Activated T-helper 1 cell treated with Interleukin-2 at 50 U/mL for 16 hours (primary cell): ENCODE data around the gene VPS9D1.

Experiments used
- DNase-seq: peaks from one replicate; pipeline ENCODE4 v3.0.0-alpha.2; 2020; ENCODE audit warnings: low read depth

The VPS9D1 gene

DNA sequence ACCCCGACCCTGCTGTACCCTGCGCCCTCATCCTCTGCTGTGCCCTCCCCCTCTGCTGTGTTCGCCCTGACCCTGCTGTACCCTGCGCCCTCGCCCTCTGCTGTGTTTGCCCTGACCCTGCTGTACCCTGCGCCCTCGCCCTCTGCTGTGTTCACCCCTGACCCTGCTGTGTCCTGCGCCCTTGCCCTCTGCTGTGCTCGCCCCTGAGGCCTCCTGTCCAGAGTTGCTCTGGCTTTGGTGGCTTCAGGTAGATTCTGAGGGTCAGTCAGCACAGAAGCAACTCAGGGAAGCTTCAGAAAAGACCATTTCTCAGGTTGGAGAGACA is 12.2 kb upstream of the VPS9D1 start:
- no peak for DNase-seq

DNA sequence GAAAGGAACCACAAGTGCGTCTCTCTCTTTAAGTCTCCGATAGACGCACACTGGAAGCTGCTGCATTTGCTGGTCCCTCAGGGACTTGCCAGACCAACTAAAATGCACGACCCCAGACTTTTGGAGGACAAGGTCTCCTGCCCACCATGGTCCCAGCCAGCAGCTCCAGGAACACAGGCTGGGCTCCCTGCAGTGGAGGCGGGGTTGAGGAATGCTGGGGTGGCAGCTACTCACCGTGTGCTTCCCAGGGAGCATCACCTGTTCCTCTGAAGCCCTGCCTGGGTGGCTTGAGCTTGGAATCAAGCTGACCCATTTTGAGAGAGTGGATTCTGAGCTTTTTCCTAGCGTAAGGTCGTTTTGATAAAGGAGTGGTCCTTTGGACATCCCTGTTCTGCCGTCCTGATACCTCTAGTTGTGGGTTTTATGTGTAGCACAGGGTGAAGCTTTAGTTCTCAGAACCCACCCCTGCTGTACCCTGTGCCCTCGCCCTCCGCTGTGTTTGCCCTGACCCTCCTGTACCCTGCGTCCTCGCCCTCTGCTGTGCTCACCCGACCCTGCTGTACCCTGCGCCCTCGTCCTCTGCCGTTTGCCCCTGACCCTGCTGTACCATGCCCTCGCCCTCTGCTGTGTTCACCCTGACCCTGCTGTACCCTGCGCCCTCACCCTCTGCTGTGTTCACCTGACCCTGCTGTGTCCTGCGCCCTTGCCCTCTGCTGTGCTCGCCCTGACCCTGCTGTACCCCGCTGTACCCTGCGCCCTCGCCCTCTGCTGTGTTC is 11.6 kb upstream of the VPS9D1 start:
- DNase-seq: no peak

DNA sequence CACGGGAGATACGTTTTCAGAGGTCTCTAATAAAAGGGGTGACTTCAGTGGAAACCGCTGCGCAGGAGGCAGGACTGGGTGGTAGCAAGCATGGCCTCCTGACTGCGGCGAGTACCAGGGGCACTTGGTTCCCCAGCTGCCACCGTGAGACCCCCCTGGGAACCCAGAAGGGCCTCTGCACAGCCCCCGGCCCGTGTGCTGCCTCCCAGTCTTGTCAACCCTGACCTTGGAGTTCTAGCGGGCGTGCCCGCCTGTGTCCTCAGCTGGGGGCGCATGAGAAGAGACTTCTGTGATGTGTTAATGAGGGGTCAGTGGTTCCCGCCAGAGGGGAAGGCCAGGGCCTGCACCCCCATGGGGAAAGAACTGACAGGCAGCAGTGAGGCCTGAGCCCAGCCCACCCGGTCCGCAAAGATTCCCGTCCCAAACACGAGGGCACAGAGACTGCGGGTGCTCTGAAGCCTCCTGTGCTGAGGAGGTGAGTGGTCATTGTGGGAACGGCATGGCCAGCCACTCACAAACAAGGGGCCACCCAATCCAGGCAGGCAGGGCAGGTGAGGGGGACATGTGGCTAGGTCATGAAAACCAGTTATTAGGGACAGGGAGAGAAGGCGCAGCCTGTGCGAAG is 10.0 kb upstream of the VPS9D1 start:
- DNase-seq: no peak

DNA sequence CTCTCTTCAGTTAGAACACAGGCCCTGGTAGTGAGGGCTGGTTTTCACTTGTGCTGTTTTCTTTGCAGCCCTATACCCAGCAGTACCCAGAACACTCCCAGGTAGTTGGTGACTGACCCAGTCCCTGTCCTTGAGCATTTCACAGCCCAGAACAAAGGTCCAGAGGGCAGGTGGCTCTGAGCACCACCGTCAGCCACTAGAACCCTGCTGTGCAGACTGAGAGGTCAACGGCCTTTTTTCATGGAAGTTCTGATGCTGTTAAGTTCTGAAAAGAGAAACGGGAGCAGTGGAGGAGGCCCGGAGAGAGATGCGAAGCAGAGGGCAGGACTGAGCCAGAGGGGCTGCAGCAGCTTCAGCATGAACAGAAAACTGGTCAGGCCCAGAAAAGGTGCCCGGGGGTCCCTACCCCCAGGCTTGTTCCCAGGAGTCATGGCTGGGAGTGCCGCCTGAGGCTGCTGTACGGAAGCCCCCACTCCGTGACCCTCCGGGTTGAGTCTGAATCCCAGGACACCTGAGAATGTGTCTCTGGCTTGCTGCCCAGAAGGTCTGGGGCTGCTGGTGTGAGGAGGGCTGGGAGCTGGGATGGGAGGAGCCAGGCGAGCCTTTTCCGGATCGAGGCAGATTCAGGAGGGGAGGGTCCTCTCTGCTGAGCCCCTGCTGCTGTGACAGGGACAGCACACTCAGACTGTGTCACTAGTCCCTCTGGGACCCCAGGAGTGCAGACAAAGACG is 9.3 kb upstream of the VPS9D1 start:
- no peak for DNase-seq

- DNase-seq: no peak
These were observed 8.6 kb upstream of the VPS9D1 start for GRCh38 chr16:89729293-89729692.

GRCh38 chr16:89727406-89728120 is 6.9 kb upstream of the VPS9D1 start:
- no peak for DNase-seq

- peak; percentile 79 for DNase-seq
These were observed 2.9 kb upstream of the VPS9D1 start for GRCh38 chr16:89723279-89724250.

GRCh38 chr16:89722392-89723278 is 1.9 kb upstream of the VPS9D1 start:
- peak; percentile 65 for DNase-seq

DNA sequence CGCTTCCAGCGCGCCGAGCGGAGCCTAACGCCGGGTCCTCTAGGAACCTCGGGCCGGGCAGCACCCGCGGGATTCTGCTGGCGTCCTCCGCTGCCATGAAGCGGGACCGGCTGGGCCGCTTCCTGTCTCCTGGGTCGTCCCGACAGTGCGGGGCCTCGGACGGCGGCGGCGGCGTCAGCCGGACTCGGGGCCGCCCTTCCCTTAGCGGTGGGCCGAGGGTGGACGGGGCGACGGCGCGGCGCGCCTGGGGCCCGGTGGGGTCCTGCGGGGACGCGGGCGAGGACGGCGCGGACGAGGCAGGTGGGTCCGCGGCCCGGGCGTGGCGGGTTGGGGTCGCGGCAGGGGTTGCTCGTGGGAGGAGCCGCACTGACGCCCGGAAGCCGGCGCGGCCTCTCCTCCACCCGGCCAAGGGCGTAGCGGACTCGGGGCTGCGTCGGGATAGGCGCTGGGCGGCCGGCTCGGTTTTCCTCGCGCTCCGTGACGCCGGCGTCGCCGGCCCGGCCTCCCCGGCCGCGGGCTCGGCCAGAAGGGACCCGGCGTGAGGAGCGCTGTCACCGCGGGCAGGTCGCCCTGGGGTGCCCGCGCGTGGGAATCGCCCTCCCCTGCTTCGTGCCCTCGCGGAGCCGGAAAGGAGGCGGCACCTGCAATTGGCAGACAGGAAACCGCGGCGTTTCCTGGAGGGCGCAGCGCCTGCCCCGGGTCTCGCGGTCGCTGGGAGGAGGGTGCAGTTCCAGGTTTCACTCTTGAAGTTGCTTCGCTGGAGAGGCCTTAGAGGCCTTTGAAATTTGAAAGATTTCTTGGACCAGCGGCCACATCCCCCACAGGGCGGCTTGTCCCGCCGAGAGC is 1.1 kb upstream of the VPS9D1 start:
- peak; percentile 89 for DNase-seq

DNA sequence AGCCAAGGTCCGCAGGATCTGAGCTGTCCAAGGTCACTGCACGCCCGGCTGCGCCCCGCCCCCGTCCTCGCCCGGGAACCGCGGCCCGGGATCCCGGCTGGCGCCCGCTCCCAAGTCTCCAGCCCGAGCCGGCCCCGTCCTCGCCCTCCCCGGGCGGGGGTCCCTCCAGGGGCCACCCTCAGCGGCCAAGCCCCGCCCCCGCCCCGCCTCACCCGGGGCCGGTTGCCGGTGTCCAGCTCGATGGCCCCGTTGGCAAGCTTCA is 216 bp downstream of the VPS9D1 start:
- no peak for DNase-seq

- no peak for DNase-seq
These were observed 2.8 kb downstream of the VPS9D1 start for GRCh38 chr16:89717688-89718505.

GRCh38 chr16:89716916-89717687 is 3.6 kb downstream of the VPS9D1 start:
- no peak for DNase-seq

GRCh38 chr16:89716493-89716892 is 4.2 kb downstream of the VPS9D1 start:
- no peak for DNase-seq

DNA sequence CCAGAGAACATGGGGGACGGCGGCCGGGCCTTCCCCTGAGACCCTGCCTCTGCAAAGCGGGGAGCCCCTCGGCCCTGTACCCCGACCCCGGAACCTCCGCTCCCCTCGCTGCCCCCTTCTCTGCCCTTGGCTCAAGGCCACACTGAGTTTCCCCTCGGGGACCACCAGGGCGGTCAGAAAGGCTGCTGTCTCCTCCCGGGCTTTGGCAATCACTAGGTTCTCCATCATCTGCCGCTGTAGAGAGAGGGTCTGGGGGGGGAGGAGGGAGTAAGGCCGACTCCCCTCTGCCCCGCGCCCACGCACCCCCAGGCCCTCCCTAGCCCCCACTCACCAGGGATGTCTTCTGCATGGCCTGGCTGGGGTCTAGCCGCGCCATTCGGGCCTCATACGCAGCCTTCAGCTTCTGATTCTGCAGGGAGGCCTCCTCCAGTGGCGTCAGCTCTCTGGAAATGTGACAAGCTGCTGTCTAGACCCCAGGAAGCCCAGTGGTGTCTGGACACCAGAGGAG is 8.4 kb downstream of the VPS9D1 start:
- DNase-seq: no peak

- DNase-seq: peak; percentile 35
These were observed 9.0 kb downstream of the VPS9D1 start for GRCh38 chr16:89711601-89712273.

- DNase-seq: no peak
These were observed 9.8 kb downstream of the VPS9D1 start for GRCh38 chr16:89710709-89711564.
